Esophagus (tissue), 2 donors: ENCODE data around the gene ERC2. TPM values are rescaled to one million over a fixed set of nuclear protein-coding genes. Genes with fewer than 3 reads are reported as not detected.

Experiments
- H3K27ac ChIP-seq, 2 donors: one replicate each; pipeline ENCODE4 v1.5.1; 2013; ENCODE audit warnings: low read depth in 2 of 2, mild to moderate bottlenecking in 2 of 2, inconsistent platforms in 1 of 2, low read length in 1 of 2, moderate library complexity in 1 of 2
- H3K27me3 ChIP-seq, 2 donors: one replicate each; pipeline ENCODE4 v1.6.1; 2013; ENCODE audit warnings: low read length in 2 of 2, control low read depth in 1 of 2, mild to moderate bottlenecking in 1 of 2; ENCODE audit not compliant: insufficient read depth in 2 of 2, control insufficient read depth in 1 of 2
- H3K36me3 ChIP-seq, 2 donors: one replicate each; pipeline ENCODE4 v1.6.1; 2013; ENCODE audit warnings: low read length in 1 of 2; ENCODE audit not compliant: control insufficient read depth in 2 of 2, insufficient read depth in 2 of 2
- H3K4me1 ChIP-seq, 2 donors: one replicate each; pipeline ENCODE4 v1.6.1; 2013; ENCODE audit warnings: low read length in 1 of 2; ENCODE audit not compliant: control insufficient read depth in 2 of 2, insufficient read depth in 2 of 2
- H3K4me3 ChIP-seq, 2 donors: one replicate each; pipeline ENCODE4 v1.5.1; 2013; ENCODE audit warnings: low read length in 2 of 2, mild to moderate bottlenecking in 2 of 2, low read depth in 1 of 2, moderate library complexity in 1 of 2
- H3K9me3 ChIP-seq, 2 donors: one replicate each; pipeline ENCODE4 v1.6.1; 2013; ENCODE audit warnings: mild to moderate bottlenecking in 2 of 2, low read depth in 1 of 2, low read length in 1 of 2, moderate library complexity in 1 of 2; ENCODE audit not compliant: control insufficient read depth in 2 of 2, insufficient read depth in 1 of 2
- WGBS, 2 donors: extraction: QIAGEN DNeasy Blood & Tissue Kit; methylation state at CpG; one replicate each; pipeline ENCODE4 v1.1.7; 2013; 5-methylcytosine and 5-hydroxymethylcytosine counted together
- polyA plus RNA-seq, 2 donors: library from polyadenylated mRNA; stranded (reverse); fragments of 200-250 nt; gene quantifications; one replicate each; pipeline ENCODE4 v1.2.3, GENCODE V29; 2013
- donor health status: healthy with polysubstance abuse.
- donor health status: Bipolar disorder and iron deficiency.

The ERC2 gene
- polyA plus RNA-seq, 2 donors, result 0.18 to 0.20 TPM

GRCh38 chr3:55782807-55783206, 685.5 kb downstream of the ERC2 start:
- Histone ChIP-seq H3K4me1 (no peaks in the 10 kb centered on the region), H3K4me3 (no peak overlapping the region), H3K36me3 (no peaks in the 10 kb centered on the region), H3K9me3 (no peaks in the 10 kb centered on the region), H3K27ac (no peak overlapping the region), H3K27me3 (no peaks in the 10 kb centered on the region)
- 63 to 75% methylated on average over 3 of the region's 3 CpGs for WGBS, 2 donors

- Histone ChIP-seq H3K27me3 (no peaks in the 10 kb centered on the region), H3K9me3 (no peaks in the 10 kb centered on the region), H3K27ac (no peak overlapping the region), H3K36me3 (no peaks in the 10 kb centered on the region), H3K4me3 (no peak overlapping the region), H3K4me1 (no peaks in the 10 kb centered on the region)
- 61 to 70% methylated on average over 4 of the region's 4 CpGs for WGBS, 2 donors
Measured at GRCh38 chr3:55782351-55782750, 685.9 kb downstream of the ERC2 start.

GRCh38 chr3:55780913-55781312, 687.4 kb downstream of the ERC2 start:
- H3K4me1 ChIP-seq, result no peaks in the 10 kb centered on the region
- H3K4me3 ChIP-seq, result no peak overlapping the region
- no peaks in the 10 kb centered on the region for H3K9me3 ChIP-seq
- H3K27me3 ChIP-seq, result no peaks in the 10 kb centered on the region
- 73 to 77% methylated on average over 4 of the region's 4 CpGs for WGBS, 2 donors
- no peak overlapping the region for H3K27ac ChIP-seq
- H3K36me3 ChIP-seq, result no peaks in the 10 kb centered on the region

- no peak overlapping the region for H3K27ac ChIP-seq
- H3K4me3 ChIP-seq, result no peak overlapping the region
- H3K4me1 ChIP-seq, result no peaks in the 10 kb centered on the region
- no peaks in the 10 kb centered on the region for H3K9me3 ChIP-seq
- H3K36me3 ChIP-seq, result no peaks in the 10 kb centered on the region
- 65 to 70% methylated on average over 5 of the region's 5 CpGs for WGBS, 2 donors
- no peaks in the 10 kb centered on the region for H3K27me3 ChIP-seq
Measured at GRCh38 chr3:55779543-55779942, 688.7 kb downstream of the ERC2 start.

- H3K4me3 ChIP-seq, result no peak overlapping the region
- H3K27ac ChIP-seq, result no peak overlapping the region
- no peaks in the 10 kb centered on the region for H3K4me1 ChIP-seq
- no peaks in the 10 kb centered on the region for H3K9me3 ChIP-seq
- no peaks in the 10 kb centered on the region for H3K27me3 ChIP-seq
- no peaks in the 10 kb centered on the region for H3K36me3 ChIP-seq
- WGBS, 2 donors, result 88 to 92% methylated on average over 6 of the region's 6 CpGs
Measured at GRCh38 chr3:55775366-55776154, 692.7 kb downstream of the ERC2 start.

- H3K27ac ChIP-seq, result no peak overlapping the region
- 66 to 88% methylated on average over 2 of the region's 2 CpGs for WGBS, 2 donors
- no peak overlapping the region for H3K4me3 ChIP-seq
- no peaks in the 10 kb centered on the region for H3K36me3 ChIP-seq
- H3K4me1 ChIP-seq, result no peaks in the 10 kb centered on the region
- no peaks in the 10 kb centered on the region for H3K27me3 ChIP-seq
- H3K9me3 ChIP-seq, result no peaks in the 10 kb centered on the region
Measured at GRCh38 chr3:55774856-55775255, 693.4 kb downstream of the ERC2 start.

- no peak overlapping the region for H3K4me3 ChIP-seq
- H3K27ac ChIP-seq, result no peak overlapping the region
- no peaks in the 10 kb centered on the region for H3K36me3 ChIP-seq
- H3K27me3 ChIP-seq, result no peaks in the 10 kb centered on the region
- 79 to 88% methylated on average over 2 of the region's 2 CpGs for WGBS, 2 donors
- H3K9me3 ChIP-seq, result no peaks in the 10 kb centered on the region
- no peaks in the 10 kb centered on the region for H3K4me1 ChIP-seq
Measured at GRCh38 chr3:55771503-55771902, 696.8 kb downstream of the ERC2 start.

GRCh38 chr3:55770077-55770476, 698.2 kb downstream of the ERC2 start:
- Histone ChIP-seq H3K27me3 (no peaks in the 10 kb centered on the region), H3K4me3 (no peak overlapping the region), H3K27ac (no peak overlapping the region), H3K9me3 (no peaks in the 10 kb centered on the region), H3K36me3 (no peaks in the 10 kb centered on the region), H3K4me1 (no peaks in the 10 kb centered on the region)
- 80 to 90% methylated on average over 1 of the region's 1 CpG for WGBS, 2 donors

GRCh38 chr3:55766753-55767152, 701.5 kb downstream of the ERC2 start:
- H3K4me3 ChIP-seq, result no peak overlapping the region
- 0 to 44% methylated on average over 1 of the region's 1 CpG for WGBS, 2 donors
- H3K27me3 ChIP-seq, result no peaks in the 10 kb centered on the region
- no peak overlapping the region for H3K27ac ChIP-seq
- no peaks in the 10 kb centered on the region for H3K9me3 ChIP-seq
- H3K4me1 ChIP-seq, result no peaks in the 10 kb centered on the region
- H3K36me3 ChIP-seq, result no peaks in the 10 kb centered on the region
